H1 (cell line): ENCODE results near the gene UBXN11. TPM values are rescaled to one million over a fixed set of nuclear protein-coding genes. Genes with fewer than 3 reads are reported as not detected.

Experiments used
- CTCF ChIA-PET: fragments of 300-600 bp; sonication (Branson Sonifier 250); formaldehyde crosslinking; loops from one replicate; lab custom pipeline; 2021; ENCODE audit not compliant: partially characterized antibody; lab: Charles Lee
- POLR2A ChIA-PET: fragments of 300-600 bp; sonication (Branson Sonifier 250); formaldehyde crosslinking; loops from one replicate; lab custom pipeline; 2021; ENCODE audit warnings: inconsistent platforms; ENCODE audit not compliant: partially characterized antibody; lab: Charles Lee
- DNase-seq, 2 experiments: peaks; one replicate each; pipeline versions ENCODE4 v3.0.0 to v3.0.0-alpha.2; 2010 to 2022; ENCODE audit warnings: low spot score in 2 of 2, low read depth in 1 of 2, mixed read lengths in 1 of 2
- FAIRE-seq: peaks from 2 replicates; lab custom pipeline; 2011; peaks lifted over from hg19 to GRCh38; lab: Jason Lieb, UNC
- H2AFZ ChIP-seq: 2 replicates; pipeline ENCODE4 v1.8.1; 2012; ENCODE audit warnings: low read length, inconsistent platforms
- H2AK5ac ChIP-seq: 2 replicates; pipeline ENCODE4 v1.6.1; 2013; ENCODE audit warnings: low read depth, low read length
- H2BK120ac ChIP-seq: replicated peaks from 2 replicates; pipeline ENCODE3; 2013; ENCODE audit warnings: low read depth, low read length, inconsistent platforms
- H2BK12ac ChIP-seq: 2 replicates; pipeline ENCODE4 v1.6.1; 2013; ENCODE audit warnings: low read depth, low read length
- H2BK15ac ChIP-seq: 2 replicates; pipeline ENCODE4 v1.6.1; 2013; ENCODE audit warnings: low read length
- H2BK20ac ChIP-seq: 2 replicates; pipeline ENCODE4 v1.6.1; 2013; ENCODE audit warnings: low read length
- H2BK5ac ChIP-seq: 2 replicates; pipeline ENCODE4 v1.6.1; 2013; ENCODE audit warnings: low read depth, low read length
- H3K14ac ChIP-seq: 2 replicates; pipeline ENCODE4 v1.6.1; 2013; ENCODE audit warnings: inconsistent platforms; ENCODE audit not compliant: insufficient read length
- H3K18ac ChIP-seq: 2 replicates; pipeline ENCODE4 v1.6.1; 2013; ENCODE audit warnings: low read length; ENCODE audit errors: extremely low read depth
- H3K23ac ChIP-seq: 2 replicates; pipeline ENCODE4 v1.6.1; 2013; ENCODE audit warnings: inconsistent platforms; ENCODE audit not compliant: insufficient read length
- H3K23me2 ChIP-seq: 2 replicates; pipeline ENCODE4 v1.6.1; 2013; ENCODE audit warnings: low read depth, low read length
- H3K27ac ChIP-seq: 2 replicates; pipeline ENCODE4 v1.6.1; 2011; ENCODE audit warnings: low read depth, low read length, inconsistent platforms
- H3K27me3 ChIP-seq, 4 experiments: replicated peaks in 1 of 4; 1 replicate in 1 of 4; 2 replicates in 3 of 4; pipeline versions ENCODE4 v1.6.1 to v1.8.1; 2011 to 2013; ENCODE audit warnings: low read length in 3 of 4, mild to moderate bottlenecking in 3 of 4, inconsistent platforms in 2 of 4, mixed read lengths in 2 of 4, moderate library complexity in 1 of 4; ENCODE audit not compliant: control insufficient read depth in 3 of 4, insufficient read depth in 3 of 4; ENCODE audit errors: extremely low read depth in 1 of 4
- H3K36me3 ChIP-seq, 4 experiments: 2 replicates each; pipeline versions ENCODE4 v1.6.1 to v1.8.1; 2011 to 2013; ENCODE audit warnings: mild to moderate bottlenecking in 4 of 4, low read length in 3 of 4, moderate library complexity in 2 of 4, control low read depth in 1 of 4, inconsistent platforms in 1 of 4; ENCODE audit not compliant: insufficient read depth in 4 of 4, control insufficient read depth in 2 of 4
- H3K4ac ChIP-seq: replicated peaks from 2 replicates; pipeline ENCODE3; 2013; ENCODE audit warnings: low read length, low read depth, mixed read lengths, inconsistent platforms; ENCODE audit not compliant: insufficient read length
- H3K4me1 ChIP-seq, 4 experiments: replicated peaks in 1 of 4; 1 replicate in 1 of 4; 2 replicates in 3 of 4; pipeline versions ENCODE4 v1.6.1 to v1.8.1; 2011 to 2013; ENCODE audit warnings: low read length in 3 of 4, inconsistent platforms in 2 of 4, mixed read lengths in 1 of 4; ENCODE audit not compliant: insufficient read depth in 4 of 4, control insufficient read depth in 3 of 4
- H3K4me2 ChIP-seq, 2 experiments: 2 replicates each; pipeline versions ENCODE4 v1.6.1 to v1.8.1; 2011 to 2013; ENCODE audit warnings: low read depth in 2 of 2, low read length in 2 of 2, control low read depth in 1 of 2, inconsistent platforms in 1 of 2, mild to moderate bottlenecking in 1 of 2; ENCODE audit not compliant: insufficient read depth in 1 of 2
- H3K4me3 ChIP-seq, 4 experiments: fragments of 200-600, 300-600 bp in 1 of 4; sonication (generic), shearing (Covaris generic), sonication (Bioruptor Twin) in 1 of 4; 2 replicates each; pipeline versions ENCODE4 v1.5.1 to v1.8.1; 2011 to 2016; ENCODE audit warnings: low read length in 4 of 4, low read depth in 3 of 4, control low read depth in 2 of 4, inconsistent platforms in 2 of 4, mild to moderate bottlenecking in 2 of 4, mixed read lengths in 1 of 4, moderate library complexity in 1 of 4; ENCODE audit not compliant: insufficient read depth in 2 of 4; ENCODE audit errors: extremely low read depth in 1 of 4
- H3K56ac ChIP-seq: replicated peaks from 2 replicates; pipeline ENCODE3; 2013; ENCODE audit warnings: low read depth, mild to moderate bottlenecking, mixed read lengths, low read length, inconsistent platforms; ENCODE audit not compliant: insufficient read length
- H3K79me1 ChIP-seq: 2 replicates; pipeline ENCODE4 v1.6.1; 2013; ENCODE audit warnings: low read depth, low read length, control low read depth
- H3K79me2 ChIP-seq, 2 experiments: 2 replicates each; pipeline versions ENCODE4 v1.6.1 to v1.8.1; 2012 to 2013; ENCODE audit warnings: low read length in 2 of 2, mild to moderate bottlenecking in 2 of 2, inconsistent platforms in 1 of 2; ENCODE audit not compliant: insufficient read depth in 2 of 2, control insufficient read depth in 1 of 2
- H3K9ac ChIP-seq, 4 experiments: replicated peaks in 1 of 4; 1 replicate in 1 of 4; 2 replicates in 3 of 4; pipeline versions ENCODE4 v1.6.1 to v1.8.1; 2011 to 2013; ENCODE audit warnings: low read depth in 3 of 4, low read length in 3 of 4, control low read depth in 2 of 4, mild to moderate bottlenecking in 2 of 4, moderate library complexity in 2 of 4, inconsistent platforms in 1 of 4; ENCODE audit errors: extremely low read depth in 1 of 4
- H3K9me3 ChIP-seq, 2 experiments: 2 replicates each; pipeline versions ENCODE4 v1.6.1 to v1.8.1; 2012 to 2013; ENCODE audit warnings: mild to moderate bottlenecking in 2 of 2, moderate library complexity in 2 of 2, control low read depth in 1 of 2, inconsistent platforms in 1 of 2, low read depth in 1 of 2, low read length in 1 of 2, mixed read lengths in 1 of 2; ENCODE audit not compliant: insufficient read depth in 2 of 2
- H4K20me1 ChIP-seq, 2 experiments: replicated peaks in 1 of 2; 2 replicates each; pipeline versions ENCODE3 to v1.8.1; 2011 to 2013; ENCODE audit warnings: inconsistent platforms in 2 of 2, low read length in 2 of 2, mild to moderate bottlenecking in 1 of 2; ENCODE audit not compliant: insufficient read depth in 2 of 2, control insufficient read depth in 1 of 2
- H4K5ac ChIP-seq: 2 replicates; pipeline ENCODE4 v1.6.1; 2013; ENCODE audit warnings: low read length, low read depth, mixed read lengths, inconsistent platforms; ENCODE audit not compliant: insufficient read length
- H4K8ac ChIP-seq: 2 replicates; pipeline ENCODE4 v1.8.0; 2013; ENCODE audit warnings: mild to moderate bottlenecking, moderate library complexity, low read length, inconsistent platforms; ENCODE audit not compliant: insufficient read depth; ENCODE audit errors: extremely low read depth
- H4K91ac ChIP-seq: replicated peaks from 2 replicates; pipeline ENCODE3; 2013; ENCODE audit warnings: low read length, mixed read lengths, inconsistent platforms; ENCODE audit not compliant: insufficient read length
- CTBP2 ChIP-seq: IDR thresholded peaks from 2 replicates; pipeline ENCODE4 v1.7.0; 2011; ENCODE audit warnings: borderline replicate concordance, mild to moderate bottlenecking, moderate library complexity, mixed read lengths, low read length; ENCODE audit not compliant: insufficient read depth, insufficient read length
- RBBP5 ChIP-seq: IDR thresholded peaks from 2 replicates; pipeline ENCODE4 v1.7.1; 2012; ENCODE audit warnings: low read depth, mild to moderate bottlenecking, inconsistent platforms, low read length, moderate library complexity, borderline replicate concordance
- SUZ12 ChIP-seq: fragments of 200-600 bp; sonication (generic); IDR thresholded peaks from 2 replicates; pipeline ENCODE4 v1.6.1; 2012; ENCODE audit warnings: mild to moderate bottlenecking, inconsistent platforms, low read length, moderate library complexity, mixed read lengths
- ZNF274 ChIP-seq: IDR thresholded peaks from 2 replicates; pipeline ENCODE4 v1.7.0; 2012; ENCODE audit warnings: low read length, borderline replicate concordance; ENCODE audit errors: extremely low read depth
- WGBS, 2 experiments: shearing (Covaris generic) in 1 of 2; methylation state at CpG; one replicate each; pipeline versions ENCODE4 v1.1.6 to v1.1.7; 2013 to 2015; ENCODE audit warnings: low lambda C conversion rate in 2 of 2, mixed read lengths in 2 of 2, inconsistent platforms in 1 of 2, low coverage in 1 of 2, missing lambda C conversion rate in 1 of 2; ENCODE audit not compliant: insufficient replicate concordance in 2 of 2, insufficient coverage in 1 of 2, insufficient read length in 1 of 2; ENCODE audit errors: extremely low coverage in 1 of 2, missing lambda C conversion rate in 1 of 2; 5-methylcytosine and 5-hydroxymethylcytosine counted together
- polyA plus RNA-seq, 7 experiments: library from polyadenylated mRNA; depleted of rRNA in 3 of 7; stranded (reverse) in 5 of 7; unstranded in 2 of 7; fragments of >200 nt in 5 of 7; fragments of 200-250 nt in 2 of 7; gene quantifications; 1 replicate in 5 of 7; 2 replicates in 1 of 7; 4 replicates in 1 of 7; pipeline versions ENCODE4 v1.2.1 to v1.2.3, GENCODE V29; 2011 to 2013; ENCODE audit warnings: missing spikeins in 2 of 7, mixed read lengths in 2 of 7
- total RNA-seq: library from RNA; stranded (reverse); fragmentation: NEBNext Ultra II Directional; extraction: Animal tissue kit (Norgen Biotek cat#: 25700); gene quantifications from 2 replicates; pipeline ENCODE4 v1.2.1, GENCODE V29; 2021

The UBXN11 gene
- total and polyA plus RNA-seq, 2 of the 8 experiments (the other 6 are each of a cell fraction or from before 2014, with no cell fraction given): 6.3 to 10.4 TPM

- no peaks in the 10 kb centered on the region for H3K27me3 ChIP-seq
- no peak overlapping the region for H3K4me3 ChIP-seq
- H2AFZ ChIP-seq: no peak overlapping the region
- FAIRE-seq (no peak), DNase-seq (no peak)
- H3K79me2 ChIP-seq: no peaks in the 10 kb centered on the region
- peaks cover 0 to 29% (median 18%) of the 10 kb centered on the region in 4 experiments; a peak in 6 of 7 replicates for H3K4me1 ChIP-seq
- no peaks in the 10 kb centered on the region for H3K9me3 ChIP-seq
- no peak overlapping the region for H3K27ac ChIP-seq
- H4K8ac ChIP-seq: peak overlapping the region; percentile 62; the same call in 1 of the 2 replicates
- no peaks in the 10 kb centered on the region for H3K36me3 ChIP-seq
- H4K5ac ChIP-seq: no peak overlapping the region
- no peak overlapping the region for H3K9ac ChIP-seq
- H3K14ac ChIP-seq: no peak overlapping the region
- H2BK12ac ChIP-seq: peak overlapping the region; percentile 96; the same call in 1 of the 2 replicates
- no peak overlapping the region for H3K23ac ChIP-seq
- H3K23me2 ChIP-seq: no peaks in the 10 kb centered on the region; the same call in 1 of the 2 replicates
- peak overlapping the region; percentile 98; the same call in 1 of the 2 replicates for H2BK20ac ChIP-seq
- CTCF ChIA-PET: interaction anchor here (0.6 to 57.0 kb wide), 18 partner anchors 4 to 144 kb away, joined by 3 to 1530 read pairs (median 6); partner anchors contain the start of genes CD52, SH3BGRL3, UBXN11 and ZNF593
- peaks cover 0 to 2% of the 10 kb centered on the region in 2 experiments for H4K20me1 ChIP-seq
- H3K56ac ChIP-seq: no peak overlapping the region
- peak overlapping the region; percentile 49 for H3K4ac ChIP-seq
- H3K4me2 ChIP-seq: no peak overlapping the region
- no peaks in the 10 kb centered on the region for H3K79me1 ChIP-seq
- TF ChIP-seq RBBP5 (no peak), CTBP2 (no peak), ZNF274 (no peak), SUZ12 (no peak)
- H2BK120ac ChIP-seq: no peak overlapping the region
- no peak overlapping the region; the same call in none of the 2 replicates for H3K18ac ChIP-seq
- H2BK15ac ChIP-seq: peak overlapping the region; percentile 92; the same call in 1 of the 2 replicates
- WGBS, 2 experiments: 89% methylated on average over 21 of the region's 21 CpGs; no CpG with 5 or more reads in 1 of the 2 experiments
- H2BK5ac ChIP-seq: peak overlapping the region; percentile 81; the same call in 1 of the 2 replicates
- POLR2A ChIA-PET: interaction anchor here (0.5 to 2.4 kb wide), 20 partner anchors 9 to 181 kb away, joined by 3 to 14 read pairs (median 4); partner anchors contain the start of genes CD52 and SH3BGRL3
- H2AK5ac ChIP-seq: no peak overlapping the region
- peak overlapping the region; percentile 81 for H4K91ac ChIP-seq
These were observed 17.0 kb downstream of the UBXN11 start for GRCh38 chr1:26289158-26290059.
